Mucosa of rectum (tissue), 2 donors: ENCODE data around the gene CAMKK1.

Source experiments
- H3K27ac ChIP-seq, 2 donors: one replicate each; pipeline ENCODE4 v1.7.0; 2013; ENCODE audit warnings: inconsistent platforms in 2 of 2, low read depth in 2 of 2, low read length in 2 of 2
- H3K27me3 ChIP-seq, 2 donors: one replicate each; pipeline ENCODE4 v1.7.0; 2013; ENCODE audit warnings: low read length in 2 of 2; ENCODE audit not compliant: control insufficient read depth in 2 of 2, insufficient read depth in 2 of 2
- H3K36me3 ChIP-seq, 2 donors: one replicate each; pipeline ENCODE4 v1.7.0; 2013; ENCODE audit warnings: low read length in 2 of 2; ENCODE audit not compliant: control insufficient read depth in 2 of 2, insufficient read depth in 2 of 2
- H3K4me1 ChIP-seq, 2 donors: one replicate each; pipeline ENCODE4 v1.7.0; 2013; ENCODE audit warnings: low read length in 2 of 2, mild to moderate bottlenecking in 1 of 2; ENCODE audit not compliant: control insufficient read depth in 2 of 2, insufficient read depth in 2 of 2
- H3K4me3 ChIP-seq, 2 donors: one replicate each; pipeline ENCODE4 v1.7.0; 2013; ENCODE audit warnings: low read length in 2 of 2
- H3K9ac ChIP-seq, 2 donors: one replicate each; pipeline ENCODE4 v1.7.0; 2013; ENCODE audit warnings: low read length in 2 of 2, low read depth in 1 of 2, mild to moderate bottlenecking in 1 of 2
- H3K9me3 ChIP-seq, 2 donors: one replicate each; pipeline ENCODE4 v1.7.0; 2013; ENCODE audit warnings: low read length in 2 of 2; ENCODE audit not compliant: control insufficient read depth in 2 of 2
- donor health status: healthy.
- donor health status: Normal muscosa, but diverticular disease.

CAMKK1 gene

DNA sequence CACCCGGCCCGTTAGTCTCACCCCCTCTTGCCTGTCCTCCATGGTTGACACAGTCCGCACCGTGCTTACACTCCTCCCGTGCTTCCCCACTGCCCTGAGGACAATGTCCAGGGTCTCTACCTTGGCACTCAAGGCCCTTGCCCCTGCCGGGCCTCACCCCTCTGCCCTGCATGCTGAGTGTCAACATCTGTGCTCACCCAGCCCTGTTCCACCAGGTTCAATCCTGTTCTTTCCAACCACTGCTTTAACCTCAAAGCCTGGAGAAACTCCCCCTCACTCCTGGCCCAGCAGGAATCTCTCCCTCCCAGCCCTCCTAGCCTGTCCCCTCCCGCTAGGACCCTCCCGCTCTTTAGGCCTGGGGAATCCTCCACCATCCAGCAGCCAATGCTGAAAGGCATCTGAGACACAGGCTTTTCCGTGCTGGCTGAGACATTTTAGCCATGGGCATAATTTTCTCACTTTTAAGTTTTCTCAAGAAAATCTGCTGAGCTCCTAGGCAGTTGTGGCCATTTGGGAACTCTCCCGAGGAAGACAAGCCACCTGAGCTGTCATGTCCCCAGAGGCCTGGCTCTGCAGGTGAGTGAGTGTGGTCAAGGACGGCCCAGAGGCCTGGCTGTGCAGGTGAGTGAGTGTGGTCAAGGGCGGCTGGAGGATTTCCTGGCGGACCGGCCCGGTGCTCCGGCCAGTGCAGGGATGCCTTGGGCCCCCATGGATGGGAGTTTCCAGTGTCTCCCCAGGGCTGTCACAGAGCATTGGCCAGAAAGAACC, 34.2 kb upstream of the CAMKK1 start:
- Histone ChIP-seq H3K27ac (no peak overlapping the region), H3K9ac (no peak overlapping the region), H3K36me3 (peaks cover 37 to 47% of the 10 kb centered on the region in 2 donors), H3K4me1 (peaks cover 0 to 5% of the 10 kb centered on the region in 2 donors), H3K27me3 (no peaks in the 10 kb centered on the region), H3K9me3 (no peaks in the 10 kb centered on the region), H3K4me3 (no peak overlapping the region)

DNA sequence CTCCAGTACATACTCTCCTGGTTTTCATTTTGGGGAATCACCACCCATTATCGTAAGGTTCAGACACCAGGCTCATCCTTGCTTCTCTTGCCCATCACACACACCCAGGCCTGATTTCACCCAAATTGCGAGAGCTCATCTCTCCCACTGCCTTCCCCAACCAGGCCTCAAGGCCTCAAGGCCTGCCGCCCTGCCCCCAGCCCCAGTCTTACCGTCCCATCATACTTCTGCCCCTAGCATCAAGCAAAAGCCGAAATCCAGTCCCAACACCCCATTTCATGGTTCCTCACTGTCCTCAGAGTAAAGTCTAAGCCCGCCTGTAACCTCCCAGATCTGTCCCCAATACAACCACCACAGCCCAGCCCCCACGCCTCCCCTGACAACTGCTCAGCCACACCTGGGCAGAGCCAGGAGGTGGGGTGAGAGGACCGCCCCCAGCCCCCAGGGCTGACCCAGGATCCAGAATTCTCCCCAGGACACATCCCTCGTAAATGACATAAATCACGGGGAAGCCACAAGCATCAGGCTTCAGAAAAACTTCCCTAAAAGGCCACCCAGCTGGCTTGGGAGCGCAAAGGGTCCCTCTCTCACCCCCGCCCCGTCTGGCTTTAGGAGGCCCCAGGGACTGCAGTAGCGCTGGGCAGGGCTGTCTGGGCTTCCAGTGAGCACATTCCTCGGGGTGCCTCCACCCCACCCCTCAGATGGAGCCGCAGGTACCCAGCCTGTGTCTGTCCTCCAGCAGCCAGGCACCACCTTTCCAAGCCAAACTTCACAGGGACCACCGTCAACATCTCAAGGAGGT, 33.0 kb upstream of the CAMKK1 start:
- Histone ChIP-seq H3K4me1 (peaks cover 0 to 5% of the 10 kb centered on the region in 2 donors), H3K4me3 (no peak overlapping the region), H3K36me3 (peaks cover 35 to 47% of the 10 kb centered on the region in 2 donors), H3K27ac (peak overlapping the region in 1 of 2 donors; percentile 67), H3K9me3 (no peaks in the 10 kb centered on the region), H3K27me3 (no peaks in the 10 kb centered on the region), H3K9ac (no peak overlapping the region)

- Histone ChIP-seq H3K4me1 (peaks cover 0 to 5% of the 10 kb centered on the region in 2 donors), H3K4me3 (no peak overlapping the region), H3K27me3 (no peaks in the 10 kb centered on the region), H3K9ac (no peak overlapping the region), H3K36me3 (peaks cover 35 to 44% of the 10 kb centered on the region in 2 donors), H3K27ac (peak overlapping the region; percentile 28 to 67), H3K9me3 (no peaks in the 10 kb centered on the region)
Observed at GRCh38 chr17:3924512-3925350, 31.9 kb upstream of the CAMKK1 start.

DNA sequence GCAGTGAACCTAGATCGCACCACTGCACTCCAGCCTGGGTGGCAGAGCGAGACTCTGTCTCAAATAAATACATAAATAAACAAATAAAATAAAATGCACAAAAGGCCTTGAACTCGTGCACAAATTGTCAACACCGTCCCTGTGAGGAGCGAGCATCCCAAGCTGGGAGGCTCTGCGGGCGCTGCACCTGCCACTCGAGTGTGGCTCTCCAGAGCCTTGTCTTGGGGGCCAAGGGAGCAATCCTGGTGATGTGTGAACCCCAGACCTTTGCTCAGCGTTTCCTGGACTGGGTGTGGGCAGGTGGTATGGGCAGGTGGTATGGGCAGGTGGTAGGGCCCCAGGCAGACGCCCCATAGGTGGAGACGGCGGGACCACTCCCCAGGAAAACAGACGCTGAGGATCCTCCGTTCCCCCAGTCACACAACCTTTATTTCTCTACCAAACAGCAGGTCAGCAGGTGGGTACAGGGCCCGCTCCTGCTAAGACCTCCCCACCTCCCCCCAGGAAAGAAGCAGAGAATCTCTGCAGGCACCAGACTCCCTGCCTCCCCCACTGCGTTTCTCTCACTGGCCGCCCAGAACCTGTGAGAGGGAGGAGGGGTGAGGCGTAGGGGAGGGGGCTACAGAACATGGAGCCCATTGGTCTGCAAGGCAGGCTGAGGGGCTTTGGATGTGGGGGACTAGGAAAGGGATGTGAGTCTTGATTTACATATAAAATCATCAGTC, 30.8 kb upstream of the CAMKK1 start:
- Histone ChIP-seq H3K27ac (peak overlapping the region in 1 of 2 donors; percentile 67), H3K27me3 (no peaks in the 10 kb centered on the region), H3K4me3 (no peak overlapping the region), H3K9ac (no peak overlapping the region), H3K9me3 (no peaks in the 10 kb centered on the region), H3K4me1 (peaks cover 0 to 8% of the 10 kb centered on the region in 2 donors), H3K36me3 (peaks cover 24 to 36% of the 10 kb centered on the region in 2 donors)

DNA sequence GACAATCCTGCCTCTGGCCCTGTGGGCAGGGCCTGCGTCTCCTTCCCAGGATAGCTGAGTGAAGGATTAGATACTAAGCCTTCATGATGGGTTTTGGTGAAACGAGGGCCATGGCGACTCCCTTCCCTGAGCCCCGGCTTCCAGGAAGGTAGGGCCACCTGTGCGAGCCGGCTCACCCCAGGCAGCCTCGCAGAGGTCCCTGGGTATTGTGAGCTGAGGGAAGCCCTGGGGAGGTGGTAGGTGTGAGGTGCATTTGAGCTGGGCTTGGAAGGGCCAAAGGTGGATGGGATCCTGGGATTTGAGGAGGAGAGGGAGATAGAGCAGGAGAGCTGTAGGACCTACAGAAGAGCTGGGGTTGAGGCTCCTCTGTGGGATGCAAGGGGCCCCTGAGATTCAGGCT, 29.9 kb upstream of the CAMKK1 start:
- peaks cover 15 to 30% of the 10 kb centered on the region in 2 donors for H3K36me3 ChIP-seq
- no peak overlapping the region for H3K27ac ChIP-seq
- no peaks in the 10 kb centered on the region for H3K9me3 ChIP-seq
- no peaks in the 10 kb centered on the region for H3K27me3 ChIP-seq
- peaks cover 0 to 10% of the 10 kb centered on the region in 2 donors for H3K4me1 ChIP-seq
- H3K4me3 ChIP-seq, result no peak overlapping the region
- H3K9ac ChIP-seq, result no peak overlapping the region

DNA sequence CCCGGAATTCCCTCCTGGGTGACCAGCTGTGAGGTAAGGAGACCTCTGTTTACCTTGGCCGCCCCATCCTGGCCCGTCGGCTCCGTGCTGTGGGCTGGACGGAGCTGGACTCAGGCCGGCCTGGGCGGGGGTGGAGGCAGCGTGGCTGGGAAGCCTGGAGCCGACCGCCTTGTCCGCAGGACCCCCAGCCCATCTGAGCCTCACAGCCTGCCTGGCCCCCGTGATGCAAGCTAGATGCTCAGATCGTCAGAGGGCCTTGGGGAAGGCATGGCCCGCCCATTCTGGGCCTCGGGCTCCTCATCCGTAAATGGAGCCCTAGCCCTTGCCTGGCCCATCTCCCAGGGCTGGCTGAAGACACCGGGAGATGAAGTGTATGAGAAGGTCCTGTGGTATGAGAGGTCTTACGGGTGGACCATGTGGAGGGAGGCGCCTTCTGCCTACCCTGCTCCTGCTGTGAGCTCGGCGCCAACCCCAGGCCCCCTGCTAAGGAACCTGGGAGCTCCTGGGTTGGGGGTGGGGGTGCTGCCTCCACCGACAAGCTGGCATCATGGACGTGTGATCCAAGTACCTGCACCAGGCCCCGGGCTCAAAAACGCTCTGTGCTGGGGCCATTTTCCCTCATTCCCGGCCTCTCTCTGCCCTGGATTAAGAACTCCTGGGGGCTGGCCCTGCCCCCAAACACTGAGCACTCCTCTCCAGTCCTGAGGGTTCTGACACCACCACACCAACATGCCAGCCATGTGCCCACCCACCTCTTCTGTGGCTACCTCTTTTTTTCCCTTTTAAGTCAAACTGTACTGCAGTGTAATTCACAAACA, 28.9 kb upstream of the CAMKK1 start:
- Histone ChIP-seq H3K36me3 (peaks cover 6 to 23% of the 10 kb centered on the region in 2 donors), H3K9me3 (no peaks in the 10 kb centered on the region), H3K4me3 (no peak overlapping the region), H3K27me3 (no peaks in the 10 kb centered on the region), H3K9ac (no peak overlapping the region), H3K4me1 (peaks cover 10 to 20% of the 10 kb centered on the region in 2 donors), H3K27ac (peak overlapping the region in 1 of 2 donors; percentile 38)

DNA sequence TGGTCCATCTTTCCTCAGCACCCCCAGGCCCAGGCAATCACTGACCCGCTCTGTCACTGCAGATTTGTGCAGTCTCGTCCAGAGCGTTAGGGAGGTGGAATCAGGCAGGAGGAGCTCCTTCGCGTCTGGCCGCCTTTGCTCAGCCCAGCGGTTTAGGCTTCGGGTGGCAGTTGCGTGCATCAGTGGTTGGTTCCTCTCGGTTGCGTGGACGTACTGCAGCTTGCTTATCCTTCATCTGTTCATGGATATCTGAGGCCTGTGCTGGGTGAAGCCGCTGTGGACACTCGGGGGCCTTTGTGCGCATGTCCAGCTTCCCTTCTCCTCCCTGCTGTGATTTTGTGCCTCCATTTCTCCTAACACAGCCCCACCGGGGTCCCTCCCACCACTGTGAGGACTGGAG, 28.2 kb upstream of the CAMKK1 start:
- peak overlapping the region in 1 of 2 donors; percentile 38 for H3K27ac ChIP-seq

GRCh38 chr17:3919123-3919624, 26.3 kb upstream of the CAMKK1 start:
- Histone ChIP-seq H3K27ac (peak overlapping the region; percentile 39 to 67), H3K9ac (no peak overlapping the region), H3K4me3 (no peak overlapping the region), H3K27me3 (no peaks in the 10 kb centered on the region), H3K9me3 (no peaks in the 10 kb centered on the region), H3K36me3 (peaks cover 0 to 5% of the 10 kb centered on the region in 2 donors), H3K4me1 (peaks cover 23 to 28% of the 10 kb centered on the region in 2 donors)

More for the DNA sequence above, 28.2 kb upstream of the CAMKK1 start:
- H3K36me3 ChIP-seq, result peaks cover 3 to 22% of the 10 kb centered on the region in 2 donors
- no peaks in the 10 kb centered on the region for H3K27me3 ChIP-seq
- H3K9ac ChIP-seq, result no peak overlapping the region
- no peaks in the 10 kb centered on the region for H3K9me3 ChIP-seq
- no peak overlapping the region for H3K4me3 ChIP-seq
- peaks cover 17 to 27% of the 10 kb centered on the region in 2 donors for H3K4me1 ChIP-seq
